Activated T-cell treated with anti-CD3 and anti-CD28 coated beads, Interleukin-2, amount 50 U/mL, for 24 hours (primary cell): ENCODE data around the gene RPS24.
"Not testable (repeated sequence)": the region's sequence is repeated elsewhere in the genome, so short reads cannot be mapped to it uniquely, and the experiment has no call there.

ENCODE experiments used
- DNase-seq: peaks from one replicate; pipeline ENCODE4 v3.0.0-alpha.2; 2020
- H3K27ac Mint-ChIP-seq: 2 replicates; pipeline ENCODE4 v1.8.0; 2020; ENCODE audit warnings: mild to moderate bottlenecking, mixed read lengths
- H3K27me3 Mint-ChIP-seq: 2 replicates; pipeline ENCODE4 v1.8.0; 2020; ENCODE audit warnings: mixed read lengths
- H3K36me3 Mint-ChIP-seq: 2 replicates; pipeline ENCODE4 v1.8.0; 2020; ENCODE audit warnings: low read depth, mixed read lengths
- H3K4me1 Mint-ChIP-seq: 2 replicates; pipeline ENCODE4 v1.8.0; 2020; ENCODE audit warnings: low read depth, mixed read lengths
- H3K4me3 Mint-ChIP-seq: 2 replicates; pipeline ENCODE4 v1.8.0; 2020; ENCODE audit warnings: mild to moderate bottlenecking, moderate library complexity, mixed read lengths
- H3K9me3 Mint-ChIP-seq: 2 replicates; pipeline ENCODE4 v1.8.0; 2020; ENCODE audit warnings: mixed read lengths

RPS24 gene

GRCh38 chr10:78059906-78060702 is 26.4 kb downstream of the RPS24 start:
- no peaks in the 10 kb centered on the region for H3K27me3 Mint-ChIP-seq
- DNase-seq: no peak
- no peaks in the 10 kb centered on the region for H3K9me3 Mint-ChIP-seq
- peaks cover 6% of the 10 kb centered on the region for H3K4me1 Mint-ChIP-seq
- no peak overlapping the region for H3K4me3 Mint-ChIP-seq
- H3K36me3 Mint-ChIP-seq: peaks cover 5% of the 10 kb centered on the region
- H3K27ac Mint-ChIP-seq: no peak overlapping the region

- Mint-ChIP-seq H3K4me3 (no peak overlapping the region), H3K9me3 (no peaks in the 10 kb centered on the region), H3K4me1 (peaks cover 6% of the 10 kb centered on the region), H3K27me3 (no peaks in the 10 kb centered on the region), H3K27ac (no peak overlapping the region), H3K36me3 (no peaks in the 10 kb centered on the region)
- DNase-seq: no peak
These were observed 28.6 kb downstream of the RPS24 start for GRCh38 chr10:78062296-78062695.

- H3K4me3 Mint-ChIP-seq: no peak overlapping the region
- no peak overlapping the region for H3K27ac Mint-ChIP-seq
- no peak for DNase-seq
- peaks cover 6% of the 10 kb centered on the region for H3K4me1 Mint-ChIP-seq
- H3K36me3 Mint-ChIP-seq: no peaks in the 10 kb centered on the region
- H3K9me3 Mint-ChIP-seq: no peaks in the 10 kb centered on the region
- no peaks in the 10 kb centered on the region for H3K27me3 Mint-ChIP-seq
These were observed 29.6 kb downstream of the RPS24 start for GRCh38 chr10:78063236-78063635.

- H3K27me3 Mint-ChIP-seq, H3K4me3 Mint-ChIP-seq, H3K9me3 Mint-ChIP-seq, H3K4me1 Mint-ChIP-seq, H3K36me3 Mint-ChIP-seq, DNase-seq, H3K27ac Mint-ChIP-seq: not testable (repeated sequence)
These were observed 31.3 kb downstream of the RPS24 start for GRCh38 chr10:78064919-78065318.

GRCh38 chr10:78065611-78066010 is 31.9 kb downstream of the RPS24 start:
- Mint-ChIP-seq H3K27ac (no peak overlapping the region), H3K4me1 (peaks cover 6% of the 10 kb centered on the region), H3K36me3 (no peaks in the 10 kb centered on the region), H3K27me3 (no peaks in the 10 kb centered on the region), H3K4me3 (no peak overlapping the region), H3K9me3 (no peaks in the 10 kb centered on the region)
- no peak for DNase-seq

- H3K27me3 Mint-ChIP-seq: no peaks in the 10 kb centered on the region
- DNase-seq: no peak
- H3K36me3 Mint-ChIP-seq: no peaks in the 10 kb centered on the region
- no peak overlapping the region for H3K27ac Mint-ChIP-seq
- H3K4me3 Mint-ChIP-seq: no peak overlapping the region
- peaks cover 6% of the 10 kb centered on the region for H3K4me1 Mint-ChIP-seq
- H3K9me3 Mint-ChIP-seq: no peaks in the 10 kb centered on the region
These were observed 32.3 kb downstream of the RPS24 start for GRCh38 chr10:78066012-78066411.

GRCh38 chr10:78066728-78067430 is 33.2 kb downstream of the RPS24 start:
- no peaks in the 10 kb centered on the region for H3K27me3 Mint-ChIP-seq
- no peak overlapping the region for H3K27ac Mint-ChIP-seq
- no peak for DNase-seq
- no peaks in the 10 kb centered on the region for H3K9me3 Mint-ChIP-seq
- peaks cover 6% of the 10 kb centered on the region for H3K4me1 Mint-ChIP-seq
- H3K36me3 Mint-ChIP-seq: no peaks in the 10 kb centered on the region
- no peak overlapping the region for H3K4me3 Mint-ChIP-seq

- peaks cover under 1% of the 10 kb centered on the region for H3K9me3 Mint-ChIP-seq
- no peak overlapping the region for H3K27ac Mint-ChIP-seq
- no peaks in the 10 kb centered on the region for H3K36me3 Mint-ChIP-seq
- DNase-seq: no peak
- no peaks in the 10 kb centered on the region for H3K4me1 Mint-ChIP-seq
- no peaks in the 10 kb centered on the region for H3K27me3 Mint-ChIP-seq
- H3K4me3 Mint-ChIP-seq: no peak overlapping the region
These were observed 35.5 kb downstream of the RPS24 start for GRCh38 chr10:78069151-78069550.

GRCh38 chr10:78070064-78070463 is 36.4 kb downstream of the RPS24 start:
- not testable (repeated sequence) for H3K27me3 Mint-ChIP-seq, H3K4me3 Mint-ChIP-seq, H3K27ac Mint-ChIP-seq, DNase-seq, H3K9me3 Mint-ChIP-seq, H3K4me1 Mint-ChIP-seq, H3K36me3 Mint-ChIP-seq

- no peak overlapping the region for H3K27ac Mint-ChIP-seq
- no peaks in the 10 kb centered on the region for H3K27me3 Mint-ChIP-seq
- H3K9me3 Mint-ChIP-seq: peaks cover 3% of the 10 kb centered on the region
- no peak overlapping the region for H3K4me3 Mint-ChIP-seq
- DNase-seq: no peak
- no peaks in the 10 kb centered on the region for H3K4me1 Mint-ChIP-seq
- no peaks in the 10 kb centered on the region for H3K36me3 Mint-ChIP-seq
These were observed 37.1 kb downstream of the RPS24 start for GRCh38 chr10:78070726-78071125.

GRCh38 chr10:78071140-78071856 is 37.6 kb downstream of the RPS24 start:
- H3K27ac Mint-ChIP-seq: no peak overlapping the region
- DNase-seq: no peak
- H3K4me3 Mint-ChIP-seq: no peak overlapping the region
- peaks cover 3% of the 10 kb centered on the region for H3K9me3 Mint-ChIP-seq
- H3K4me1 Mint-ChIP-seq: no peaks in the 10 kb centered on the region
- no peaks in the 10 kb centered on the region for H3K27me3 Mint-ChIP-seq
- no peaks in the 10 kb centered on the region for H3K36me3 Mint-ChIP-seq

- Mint-ChIP-seq H3K27me3 (no peaks in the 10 kb centered on the region), H3K9me3 (peaks cover 3% of the 10 kb centered on the region), H3K27ac (no peak overlapping the region), H3K4me1 (no peaks in the 10 kb centered on the region), H3K36me3 (no peaks in the 10 kb centered on the region), H3K4me3 (no peak overlapping the region)
- no peak for DNase-seq
These were observed 38.2 kb downstream of the RPS24 start for GRCh38 chr10:78071857-78072179.

- Mint-ChIP-seq H3K36me3 (no peaks in the 10 kb centered on the region), H3K27me3 (no peaks in the 10 kb centered on the region), H3K27ac (no peak overlapping the region), H3K4me1 (no peaks in the 10 kb centered on the region), H3K9me3 (peaks cover 3% of the 10 kb centered on the region), H3K4me3 (no peak overlapping the region)
- DNase-seq: no peak
These were observed 38.8 kb downstream of the RPS24 start for GRCh38 chr10:78072504-78072903.

GRCh38 chr10:78075806-78076205 is 42.1 kb downstream of the RPS24 start:
- not testable (repeated sequence) for DNase-seq, H3K4me3 Mint-ChIP-seq, H3K27me3 Mint-ChIP-seq, H3K36me3 Mint-ChIP-seq, H3K4me1 Mint-ChIP-seq, H3K27ac Mint-ChIP-seq, H3K9me3 Mint-ChIP-seq
